Measurements from ENCODE around the gene PSMD11. TPM values are rescaled to one million over a fixed set of nuclear protein-coding genes. Genes with fewer than 3 reads are reported as not detected.
"Not testable (repeated sequence)": the region's sequence is repeated elsewhere in the genome, so short reads cannot be mapped to it uniquely, and the experiment has no call there.

The PSMD11 gene
- total RNA-seq, 1 donor from 2014 or later = 63.7 TPM

- intact Hi-C loops (cut with micrococcal nuclease) = no loop called here
- no peak for DNase-seq
- no peak for TF ChIP-seq CTCF (IDR thresholded peaks at IDR 0.05; ENCODE audit: borderline replicate concordance)
- peaks cover 42% of the 10 kb centered on the region for H3K4me1 ChIP-seq
- H3K27me3 ChIP-seq (ENCODE audit: low read depth) = no peaks in the 10 kb centered on the region
- no peaks in the 10 kb centered on the region for H3K36me3 ChIP-seq
- no peaks in the 10 kb centered on the region for H3K9me3 ChIP-seq (replicated peaks)
- peak overlapping the region; percentile 53 for H3K27ac ChIP-seq (replicated peaks)
- peak overlapping the region; percentile 70 for H3K4me3 ChIP-seq
Measured at GRCh38 chr17:32520104-32520701, 75.9 kb downstream of the PSMD11 start.

DNA sequence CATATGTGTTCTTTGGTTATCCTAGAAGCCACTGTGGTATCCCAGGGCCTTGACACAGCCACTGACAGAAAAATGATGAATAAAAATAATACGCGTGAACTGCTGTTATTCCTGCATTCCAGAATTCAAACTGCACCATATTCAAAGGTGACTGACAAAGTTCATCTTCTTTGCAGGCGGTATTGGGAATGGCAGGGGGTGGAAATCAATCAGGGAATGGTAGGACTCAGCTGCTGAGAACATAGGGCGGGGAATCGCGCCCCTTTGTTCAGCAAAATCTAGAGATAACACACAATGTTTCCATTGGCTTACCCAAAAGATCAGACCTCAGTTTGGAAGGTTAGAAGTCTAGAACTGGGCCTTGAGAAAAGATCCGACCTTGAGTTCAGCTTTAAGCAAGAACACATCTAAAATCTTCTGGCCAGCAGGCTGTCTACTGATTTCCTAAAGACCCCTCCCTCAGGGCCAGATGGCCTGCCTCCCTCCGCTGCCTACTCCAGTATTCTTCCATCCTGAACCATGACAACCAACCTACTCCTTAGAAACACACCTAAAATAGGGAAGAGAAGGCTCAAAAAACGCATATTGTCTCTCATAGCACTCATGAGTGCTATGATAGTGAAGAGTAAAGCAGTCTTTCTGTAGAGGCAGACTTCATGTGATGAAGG is 76.6 kb downstream of the PSMD11 start:
- Histone ChIP-seq H3K9me3 (replicated peaks) (no peaks in the 10 kb centered on the region), H3K4me1 (peaks cover 44% of the 10 kb centered on the region), H3K36me3 (no peaks in the 10 kb centered on the region), H3K27ac (replicated peaks) (no peak overlapping the region), H3K4me3 (no peak overlapping the region), H3K27me3 (ENCODE audit: low read depth) (no peaks in the 10 kb centered on the region)
- TF ChIP-seq CTCF (IDR thresholded peaks at IDR 0.05; ENCODE audit: borderline replicate concordance) = no peak
- no peak for DNase-seq
- intact Hi-C loops (cut with micrococcal nuclease) = no loop called here

DNA sequence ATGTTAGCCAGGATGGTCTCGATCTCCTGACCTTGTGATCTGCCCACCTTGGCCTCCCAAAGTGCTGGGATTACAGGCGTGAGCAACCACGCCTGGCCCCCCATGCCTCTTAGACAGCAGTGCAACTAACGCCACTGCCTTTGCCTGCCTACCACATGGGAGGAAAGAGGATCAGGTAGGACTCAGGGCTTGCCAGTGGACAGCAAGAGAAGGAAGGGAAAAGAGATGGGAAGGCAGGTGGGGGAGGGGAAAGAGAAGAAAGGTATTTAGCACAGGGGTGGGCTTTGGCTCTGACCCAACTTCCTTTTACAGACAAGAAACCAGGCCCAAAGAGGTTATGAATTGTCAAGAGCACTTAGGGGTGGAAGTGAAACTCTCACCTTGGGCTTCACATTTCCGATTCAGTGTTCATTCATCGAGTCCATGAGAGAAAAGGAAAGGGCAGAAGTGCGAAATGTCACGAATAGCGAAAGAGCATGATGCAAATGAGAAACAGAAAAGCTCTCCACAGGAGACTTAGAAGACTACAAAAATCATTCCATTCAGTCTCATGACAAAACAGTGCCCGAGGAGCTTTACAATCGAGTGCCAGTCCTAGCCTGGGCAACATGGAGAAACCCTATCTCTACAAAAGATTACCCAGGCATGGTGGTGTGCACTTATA is 78.8 kb downstream of the PSMD11 start:
- Histone ChIP-seq H3K9me3 (replicated peaks) (no peaks in the 10 kb centered on the region), H3K27me3 (ENCODE audit: low read depth) (no peaks in the 10 kb centered on the region), H3K4me1 (peaks cover 33% of the 10 kb centered on the region), H3K36me3 (no peaks in the 10 kb centered on the region), H3K27ac (replicated peaks) (no peak overlapping the region), H3K4me3 (no peak overlapping the region)
- no peak for DNase-seq
- intact Hi-C loops (cut with micrococcal nuclease) = no loop called here
- TF ChIP-seq CTCF (IDR thresholded peaks at IDR 0.05; ENCODE audit: borderline replicate concordance) = no peak

- Histone ChIP-seq H3K27ac (replicated peaks) (no peak overlapping the region), H3K9me3 (replicated peaks) (no peaks in the 10 kb centered on the region), H3K27me3 (ENCODE audit: low read depth) (no peaks in the 10 kb centered on the region), H3K4me3 (no peak overlapping the region), H3K36me3 (no peaks in the 10 kb centered on the region), H3K4me1 (peaks cover 27% of the 10 kb centered on the region)
- no peak for TF ChIP-seq CTCF (IDR thresholded peaks at IDR 0.05; ENCODE audit: borderline replicate concordance)
- intact Hi-C loops (cut with micrococcal nuclease) = no loop called here
- DNase-seq = no peak
Measured at GRCh38 chr17:32523827-32524552, 79.7 kb downstream of the PSMD11 start.

GRCh38 chr17:32524553-32524880 is 80.2 kb downstream of the PSMD11 start:
- H3K4me1 ChIP-seq = peaks cover 24% of the 10 kb centered on the region
- H3K27ac ChIP-seq (replicated peaks); H3K27me3 ChIP-seq (ENCODE audit: low read depth); H3K9me3 ChIP-seq (replicated peaks); H3K36me3 ChIP-seq; DNase-seq; H3K4me3 ChIP-seq; intact Hi-C loops (cut with micrococcal nuclease): not testable (repeated sequence)
